HG03025 (cell line): ENCODE measurements around the gene COL18A1.
"Not testable (repeated sequence)": the region's sequence is repeated elsewhere in the genome, so short reads cannot be mapped to it uniquely, and the experiment has no call there.

Experiments used
- ATAC-seq: cut with Tn5 transposase; IDR thresholded peaks from one replicate; pipeline ENCODE4 v1.9.1; 2021; ENCODE audit warnings: mild to moderate bottlenecking, moderate library complexity; ENCODE audit not compliant: unreplicated experiment, low FRiP score

The COL18A1 gene

DNA sequence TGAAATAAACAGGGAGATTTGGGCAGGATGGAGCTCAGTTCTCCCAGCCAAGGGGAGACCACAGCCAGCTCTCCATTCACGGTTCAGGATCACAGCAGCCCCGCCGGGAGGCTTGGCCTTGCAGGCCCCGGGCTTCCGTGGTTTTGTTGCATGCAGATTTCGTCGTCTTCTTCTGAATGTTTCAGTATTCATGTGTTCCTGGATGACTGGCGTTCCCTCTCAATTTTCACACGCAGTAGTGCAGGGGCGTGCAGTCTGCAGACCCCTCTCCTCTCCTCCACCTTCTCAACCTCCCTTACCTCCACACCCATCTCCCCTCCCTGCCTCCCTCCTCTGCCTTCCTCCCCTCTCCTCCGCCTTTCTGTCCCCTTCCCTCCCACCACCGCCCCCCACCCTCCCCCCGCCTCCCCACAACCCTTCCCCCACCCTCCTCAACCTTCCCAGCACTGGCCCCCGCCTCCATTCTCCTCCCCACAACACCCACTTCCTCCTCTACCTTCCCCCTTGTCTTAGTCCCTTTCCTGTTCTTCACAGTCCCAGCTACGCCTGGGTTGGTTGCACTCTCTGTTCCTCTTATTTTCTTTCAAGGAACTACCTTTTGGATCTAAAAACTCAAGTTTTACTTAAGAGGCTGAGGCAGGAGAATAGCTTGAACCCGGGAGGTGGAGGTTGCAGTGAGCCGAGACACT, 145.7 kb downstream of the COL18A1 start:
- ATAC-seq, result no peak

DNA sequence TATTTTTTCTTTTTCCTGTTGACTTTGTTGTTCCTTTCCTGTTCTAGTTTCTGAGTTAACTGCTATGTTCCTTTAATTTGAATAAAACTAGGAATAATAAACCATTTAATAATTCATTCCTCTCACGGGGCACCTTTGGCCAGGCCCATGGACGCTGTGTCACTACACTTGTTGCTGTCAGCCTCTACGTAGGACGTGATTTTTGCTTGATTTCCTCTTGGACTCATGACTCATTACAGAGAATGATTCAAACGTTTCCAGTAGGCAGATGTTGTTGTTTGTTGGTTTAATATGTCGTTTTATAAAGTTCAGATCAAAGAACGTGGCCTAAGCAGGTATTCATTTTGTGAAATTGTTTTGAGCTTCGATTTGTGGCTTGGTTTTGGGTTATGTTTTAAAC, 146.4 kb downstream of the COL18A1 start:
- no peak for ATAC-seq

DNA sequence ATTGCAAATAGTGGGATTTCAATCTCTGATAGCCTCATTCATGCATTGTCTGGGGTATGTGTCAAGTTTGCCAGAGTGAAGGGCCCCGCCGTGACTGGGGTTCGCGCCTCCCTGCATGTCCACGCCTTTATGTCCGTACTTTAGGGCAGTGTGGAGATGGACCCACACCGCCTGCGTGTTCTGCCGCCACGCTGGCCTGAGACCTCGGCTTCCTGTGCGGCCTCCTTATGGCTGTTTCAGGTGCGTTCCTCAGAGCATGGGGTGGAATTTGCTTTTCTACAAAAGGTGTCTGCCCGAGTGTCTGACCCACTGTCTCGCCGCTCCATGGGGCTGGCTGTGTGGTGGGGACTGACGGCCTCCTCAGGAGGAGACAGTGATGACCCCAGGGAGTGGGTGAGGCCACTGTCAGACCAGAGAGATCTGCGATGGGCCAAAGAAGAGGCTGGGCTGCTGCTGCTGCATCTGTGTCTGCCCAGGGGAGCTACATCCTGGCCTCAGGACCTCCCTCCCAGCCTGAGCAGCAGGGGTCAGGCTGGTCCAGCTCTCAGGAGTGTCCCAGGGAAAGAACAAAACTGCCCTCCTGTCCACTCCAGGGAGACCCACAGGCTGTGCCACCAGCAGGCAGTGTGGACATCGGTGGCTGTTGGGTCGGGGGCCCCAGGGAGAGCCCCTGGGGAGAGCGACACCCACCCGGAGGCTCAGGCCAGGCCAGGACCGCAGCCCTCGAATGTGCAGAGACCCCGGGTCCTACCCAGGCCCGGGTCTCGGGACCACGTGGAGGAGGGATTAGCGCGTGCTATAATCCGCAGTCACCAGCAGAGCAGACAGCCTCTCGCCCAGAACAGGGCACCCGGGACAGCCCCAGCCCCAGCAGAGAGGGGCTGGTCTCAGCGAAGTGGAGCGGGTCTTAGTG, 147.1 kb downstream of the COL18A1 start:
- ATAC-seq, result no peak

DNA sequence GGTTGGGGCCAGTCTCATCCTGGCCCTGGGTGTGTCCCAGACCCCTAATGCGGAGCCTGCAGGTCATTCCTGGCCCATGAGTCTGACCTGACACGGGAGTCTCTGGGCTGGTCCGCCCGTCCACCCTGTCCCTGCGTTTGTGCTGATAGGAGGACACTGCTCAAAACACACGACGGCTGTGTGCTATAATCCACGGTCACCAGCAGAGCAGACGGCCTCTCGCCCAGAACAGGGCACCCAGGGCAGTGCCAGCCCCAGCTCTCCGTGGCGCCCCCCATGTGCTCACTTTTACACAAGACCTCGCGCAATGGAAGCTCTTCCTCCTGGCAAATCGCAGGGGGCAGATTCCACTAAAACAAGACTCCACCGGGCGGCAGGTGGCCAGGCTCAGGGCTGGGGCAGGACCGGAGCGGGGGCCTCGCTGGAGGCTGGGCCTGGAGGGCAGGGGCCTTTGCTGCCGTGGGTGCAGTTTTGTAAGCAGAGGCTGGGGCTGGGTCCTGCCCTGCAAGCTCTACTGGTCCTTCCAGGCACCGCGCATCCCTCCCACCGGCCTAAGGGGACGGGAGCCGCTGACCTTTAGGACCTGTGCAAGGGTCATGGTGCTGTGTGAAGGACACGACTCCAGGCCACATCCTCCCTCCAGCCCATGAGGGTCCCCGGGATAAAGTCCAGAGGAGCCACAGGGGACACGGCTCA, 147.9 kb downstream of the COL18A1 start:
- ATAC-seq, result no peak

DNA sequence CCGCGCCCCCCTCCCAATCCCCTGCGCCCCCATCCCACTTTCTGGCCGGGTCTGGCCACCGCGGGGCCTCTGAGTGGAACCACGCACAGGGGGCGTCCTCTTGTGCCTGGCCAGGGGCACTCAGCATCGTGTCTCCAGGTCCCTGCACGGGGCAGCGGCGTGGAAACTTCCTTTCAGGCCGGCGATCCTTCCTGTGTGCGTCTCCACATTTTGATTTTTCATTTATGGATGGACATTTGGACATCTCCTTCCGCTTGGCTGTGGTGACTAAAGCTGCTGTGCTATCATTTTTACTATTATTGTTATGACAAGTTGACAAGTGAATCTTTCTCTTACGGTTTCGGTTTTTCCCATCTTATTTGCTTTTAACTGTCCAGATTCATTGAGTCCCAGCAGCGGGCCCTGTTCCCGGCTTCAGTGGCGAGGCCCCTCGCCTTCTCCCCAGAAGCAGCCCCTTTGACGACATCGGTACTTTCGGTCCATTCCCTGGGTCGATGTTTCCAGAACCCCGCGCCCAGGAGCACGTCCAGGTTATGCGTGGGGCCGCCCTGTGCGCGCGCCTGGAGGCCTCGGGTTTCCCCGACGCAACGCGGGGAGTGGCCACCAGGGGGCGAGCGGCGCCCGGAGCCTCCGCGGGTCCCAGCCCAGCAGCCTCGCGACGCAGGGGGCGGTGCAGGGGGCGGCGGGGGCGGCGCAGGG, 149.7 kb downstream of the COL18A1 start:
- ATAC-seq, result no peak

DNA sequence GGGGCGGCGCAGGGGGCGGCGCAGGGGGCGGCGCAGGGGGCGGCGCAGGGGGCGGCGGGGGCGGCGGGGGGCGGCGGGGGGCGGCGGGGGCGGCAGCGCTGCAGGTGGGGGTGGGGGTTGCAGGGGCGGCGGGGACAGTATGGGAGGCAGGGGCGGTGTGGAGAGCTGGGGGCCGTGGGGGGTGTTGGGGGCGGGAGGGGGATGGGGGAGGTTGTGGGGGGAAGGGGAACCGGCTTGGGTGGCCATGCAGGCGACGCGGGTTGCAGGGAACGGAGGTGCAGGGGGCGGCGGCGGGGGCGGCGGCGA, 150.2 kb downstream of the COL18A1 start:
- ATAC-seq, result no peak

DNA sequence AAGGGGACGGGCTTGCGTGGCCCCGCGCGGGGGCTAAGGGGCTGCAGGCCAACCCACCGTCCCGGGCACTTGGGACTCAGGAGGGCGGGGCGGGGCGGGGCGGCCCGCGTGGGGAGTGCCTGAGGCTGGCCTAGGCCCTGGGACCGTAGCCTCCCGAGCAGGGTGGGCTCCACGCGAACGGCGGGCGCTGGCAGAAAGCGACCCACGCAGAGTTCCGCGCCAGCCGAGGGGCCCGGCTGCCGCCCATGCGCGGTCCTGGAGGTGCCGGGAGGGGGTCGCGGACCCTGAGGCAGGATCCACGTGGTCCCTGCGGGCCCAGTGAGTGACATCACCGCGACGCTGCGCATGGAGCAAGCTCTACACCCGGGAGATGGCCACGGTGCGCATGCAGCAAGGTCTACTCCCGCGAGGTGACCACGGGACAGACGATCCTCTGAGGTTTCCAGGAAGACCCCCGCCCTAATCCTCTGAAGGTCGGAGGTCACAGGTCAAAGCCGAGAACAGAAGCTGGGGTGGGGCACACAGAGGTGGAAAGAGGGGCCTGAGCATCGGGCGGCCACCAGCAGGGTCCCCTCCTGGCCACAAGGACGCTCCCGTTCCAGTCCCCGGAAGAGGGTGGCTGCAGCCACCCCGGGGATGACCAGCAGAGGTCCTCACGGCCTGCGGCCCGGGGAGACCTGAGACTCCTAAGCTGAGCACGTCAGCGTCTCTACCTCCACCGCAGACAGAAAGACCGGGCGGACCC, 150.8 kb downstream of the COL18A1 start:
- peak; percentile 45 for ATAC-seq

DNA sequence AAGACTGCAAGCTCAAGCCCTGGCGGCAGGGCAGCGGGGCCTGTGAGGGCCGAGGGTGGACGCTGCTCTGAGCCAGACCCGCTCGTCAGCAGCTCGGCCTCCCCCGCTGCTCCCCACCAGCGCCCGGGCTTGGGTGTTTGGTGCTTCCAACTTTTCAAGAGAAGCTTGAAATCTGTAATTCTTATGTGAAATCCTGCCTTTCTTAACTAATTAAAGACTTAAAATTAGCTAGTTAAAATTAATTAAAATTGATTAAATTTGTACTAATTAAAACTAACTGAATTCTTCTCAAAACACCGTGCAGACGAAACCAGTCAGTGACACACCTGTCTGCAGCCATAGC, 151.3 kb downstream of the COL18A1 start:
- ATAC-seq, result no peak

DNA sequence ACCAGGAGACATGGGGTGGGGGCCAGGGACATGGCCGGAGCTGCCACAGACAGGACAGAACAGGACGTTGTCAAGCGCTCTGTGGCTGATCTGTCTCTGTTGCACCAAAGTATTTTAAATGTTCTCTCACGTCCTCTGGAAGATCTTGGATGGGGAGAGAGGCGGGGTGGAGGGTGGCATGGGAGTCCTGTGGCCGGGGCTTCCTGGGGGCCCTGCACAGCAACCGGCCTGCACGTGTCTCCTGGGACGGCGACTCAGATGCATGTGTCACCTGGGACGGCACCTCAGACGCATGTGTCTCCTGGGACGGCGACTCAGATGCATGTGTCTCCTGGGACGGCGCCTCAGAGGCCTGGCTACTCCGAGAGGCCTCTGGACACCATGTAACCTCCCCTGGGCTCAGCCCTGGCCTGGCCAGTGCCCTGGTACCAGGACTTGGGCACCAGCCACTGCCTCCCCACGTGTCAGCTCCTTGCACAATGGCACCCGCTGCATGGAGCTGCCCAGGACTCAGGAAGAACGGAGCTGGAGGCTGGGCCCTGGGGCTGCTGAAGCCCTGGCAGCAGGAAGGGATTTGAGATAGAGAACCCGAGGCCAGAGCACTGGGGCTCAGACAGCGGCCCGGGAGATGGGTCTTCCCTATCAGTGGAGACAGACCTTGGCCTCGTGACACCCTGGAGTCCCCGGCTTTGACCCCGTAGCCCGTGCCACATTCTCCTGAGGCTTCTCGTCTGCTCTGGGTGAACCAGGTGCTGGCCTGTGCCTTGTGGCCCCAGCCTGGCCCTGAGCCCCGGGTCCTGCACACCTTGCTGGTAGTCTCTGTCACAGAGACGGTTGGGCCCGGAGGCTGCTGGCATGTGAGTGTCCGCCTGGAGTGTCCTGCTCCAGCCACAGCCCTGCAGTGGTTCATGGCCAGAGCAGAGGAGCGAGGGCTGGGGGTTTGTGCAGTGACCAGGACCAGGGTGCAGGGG, 152.0 kb downstream of the COL18A1 start:
- no peak for ATAC-seq

DNA sequence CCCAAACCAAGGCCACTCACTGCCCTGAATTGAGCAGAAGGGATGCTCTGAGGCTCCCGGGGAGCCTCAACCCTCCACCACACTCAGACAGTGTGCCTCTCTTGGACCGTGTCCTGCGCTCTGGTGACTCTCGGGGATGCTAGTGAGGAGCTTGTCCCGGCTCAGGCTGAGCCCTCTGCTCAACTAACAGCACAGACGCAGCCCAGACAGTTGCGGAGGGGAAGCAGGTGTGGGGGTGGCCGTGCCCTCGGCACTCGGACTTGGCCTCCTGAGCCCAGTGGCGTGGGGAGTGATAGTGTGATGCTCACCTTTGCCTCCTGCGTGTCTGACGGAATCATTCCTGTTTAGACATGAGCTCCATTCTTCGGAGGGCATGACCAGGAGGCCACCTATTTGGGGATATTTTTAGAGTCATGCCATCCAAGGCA, 152.7 kb downstream of the COL18A1 start:
- no peak for ATAC-seq

DNA sequence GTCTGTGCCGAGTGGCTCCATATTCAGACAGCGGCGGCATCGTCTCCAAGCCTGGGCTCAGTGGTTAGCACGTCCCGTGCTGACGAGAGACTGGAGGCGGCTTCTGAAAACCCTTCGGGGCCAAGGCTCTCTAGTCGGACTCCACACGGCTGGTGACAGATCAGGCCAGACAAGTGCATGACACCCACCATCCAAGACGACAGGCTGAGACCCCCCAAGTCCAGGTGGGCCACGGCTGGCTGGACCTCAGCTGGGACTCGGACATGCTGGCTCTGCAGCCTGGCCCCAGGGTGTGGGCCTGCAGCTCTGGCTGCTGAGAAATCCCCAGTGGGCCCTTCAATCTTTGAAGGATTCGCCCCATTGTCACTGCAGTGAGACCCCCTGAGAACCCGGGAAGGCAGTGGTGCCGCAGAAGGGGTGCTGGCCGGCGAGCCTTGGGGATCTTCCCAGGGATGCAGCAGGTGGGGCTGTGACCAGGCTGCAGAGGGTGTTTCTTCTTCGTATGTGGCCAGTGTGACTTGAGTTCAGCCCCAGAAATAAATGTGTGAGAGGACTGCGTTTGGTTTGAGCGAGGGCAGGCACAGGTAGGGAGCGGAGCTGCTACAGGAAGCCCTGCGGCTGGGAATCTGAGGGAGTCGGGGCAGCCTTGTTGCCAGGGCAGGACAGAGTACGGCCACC, 153.2 kb downstream of the COL18A1 start:
- ATAC-seq, result no peak

DNA sequence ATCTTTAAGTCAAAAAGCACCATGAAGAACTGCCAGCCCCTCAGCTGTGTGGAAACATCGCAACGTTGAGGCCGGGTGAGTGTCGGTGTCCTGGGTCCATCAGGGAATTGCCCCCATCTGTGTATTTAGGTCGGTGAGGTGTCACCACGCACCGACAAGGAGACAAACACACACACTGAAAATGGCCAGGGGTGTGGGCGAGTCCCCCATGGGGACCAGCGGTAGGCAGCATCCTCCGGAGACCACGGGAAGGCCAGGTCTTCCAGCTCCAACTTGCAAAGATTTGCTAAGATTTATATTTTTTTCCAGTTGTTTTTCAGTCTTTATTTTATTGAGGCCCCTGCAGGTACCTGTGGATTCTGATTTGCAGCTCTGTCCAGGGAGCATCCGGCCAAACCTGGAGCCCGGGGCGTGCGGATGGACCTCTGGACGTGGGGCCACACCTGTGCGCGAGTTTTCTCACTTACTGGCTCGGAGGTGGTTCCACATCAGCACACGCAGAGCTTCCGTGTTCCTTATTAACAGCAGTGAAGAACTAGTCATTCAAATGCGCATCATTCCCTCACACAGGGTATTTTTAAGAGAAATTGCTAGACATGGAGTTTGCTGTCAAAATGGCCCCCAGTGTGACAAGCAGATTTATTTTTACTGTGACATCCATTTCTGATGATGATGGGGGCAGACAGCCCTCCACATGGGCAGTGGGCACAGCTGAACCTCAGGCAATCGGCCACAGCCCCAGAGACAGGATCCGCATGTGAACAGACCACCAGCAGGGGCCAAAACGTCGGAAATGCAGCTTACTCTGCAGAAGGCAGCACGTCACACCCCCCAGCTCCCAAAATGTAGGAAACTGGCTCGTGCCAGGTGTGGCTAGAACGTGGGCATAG, 154.5 kb downstream of the COL18A1 start:
- ATAC-seq, result no peak

DNA sequence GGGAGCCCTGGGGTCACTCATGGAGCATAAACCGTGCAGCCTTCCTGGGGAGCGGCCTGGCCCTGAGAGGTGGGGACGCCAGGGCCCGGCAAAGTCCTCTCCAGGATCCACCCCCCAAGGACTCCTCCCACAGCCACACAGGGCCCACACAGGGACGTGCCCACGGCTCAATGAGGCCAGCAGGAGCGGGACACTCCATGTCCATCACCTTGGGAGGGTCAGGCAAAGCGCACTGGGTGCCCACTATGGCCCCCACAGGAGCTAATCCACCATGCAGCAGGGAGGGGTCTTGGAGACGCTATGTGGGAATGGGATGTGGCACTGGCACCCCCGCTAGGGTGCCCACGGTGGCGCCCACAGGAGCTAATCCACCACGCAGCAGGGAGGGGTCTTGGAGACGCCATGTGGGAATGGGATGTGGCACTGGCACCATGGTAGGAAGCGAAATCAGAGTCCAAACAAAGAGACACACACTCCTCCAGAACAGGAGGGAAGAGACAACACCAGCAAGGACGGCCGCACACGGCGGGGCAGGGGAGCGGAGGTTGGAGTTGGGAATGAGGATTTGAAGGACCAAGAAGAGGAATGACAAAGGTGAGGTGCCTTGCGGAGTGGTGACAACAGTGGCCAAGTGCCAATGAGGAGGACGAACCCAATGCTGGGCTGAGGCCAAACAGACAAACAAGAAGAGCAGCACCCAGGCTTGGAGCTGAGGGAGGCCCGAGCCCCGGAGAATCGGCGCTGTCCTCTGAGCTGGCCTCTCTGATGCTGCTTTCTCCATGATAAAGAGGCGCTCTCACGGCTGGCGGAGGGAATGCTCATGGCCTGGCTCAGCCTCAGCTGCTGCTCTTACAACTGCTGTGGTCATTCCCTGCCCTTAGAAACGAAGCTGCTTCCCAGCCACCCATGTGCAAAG, 155.4 kb downstream of the COL18A1 start:
- no peak for ATAC-seq

DNA sequence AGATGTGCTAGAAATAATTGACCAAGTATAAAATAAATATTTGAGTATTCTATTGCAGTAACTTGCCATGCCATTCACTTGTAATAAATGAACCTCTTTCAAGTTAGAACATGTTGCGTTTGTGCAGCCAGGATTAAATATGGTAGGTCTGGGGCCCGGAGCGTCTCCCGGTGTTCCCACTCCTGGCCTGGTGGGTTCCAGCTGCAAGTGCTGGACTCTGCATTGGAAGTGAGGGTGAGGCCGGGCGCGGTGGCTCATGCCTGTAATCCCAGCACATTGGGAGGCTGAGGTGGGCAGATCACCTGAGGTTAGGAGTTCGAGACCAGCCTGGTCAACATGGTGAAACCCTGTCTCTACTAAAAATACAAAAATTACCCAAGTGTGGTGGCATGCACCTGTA, 156.3 kb downstream of the COL18A1 start:
- ATAC-seq, result not testable (repeated sequence)

DNA sequence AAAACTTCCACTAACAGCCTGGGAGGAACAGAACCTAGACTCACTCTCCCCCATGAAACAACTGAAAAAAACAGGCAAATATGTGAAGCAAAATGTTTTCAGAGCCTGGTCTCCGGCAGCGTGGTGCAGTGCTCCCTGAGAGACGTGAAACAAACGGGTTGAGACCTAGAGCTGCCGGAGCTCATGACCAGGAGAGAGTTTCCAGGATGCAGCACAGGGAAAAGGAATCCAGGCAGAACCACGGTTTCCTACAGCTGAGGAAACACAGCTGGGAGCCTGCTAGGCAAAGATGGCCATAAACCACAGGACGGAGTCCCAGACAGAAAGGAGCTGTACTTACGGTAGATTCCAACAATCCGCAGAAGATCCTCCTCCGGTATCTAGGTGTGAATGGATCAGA, 157.4 kb downstream of the COL18A1 start:
- ATAC-seq, result no peak

DNA sequence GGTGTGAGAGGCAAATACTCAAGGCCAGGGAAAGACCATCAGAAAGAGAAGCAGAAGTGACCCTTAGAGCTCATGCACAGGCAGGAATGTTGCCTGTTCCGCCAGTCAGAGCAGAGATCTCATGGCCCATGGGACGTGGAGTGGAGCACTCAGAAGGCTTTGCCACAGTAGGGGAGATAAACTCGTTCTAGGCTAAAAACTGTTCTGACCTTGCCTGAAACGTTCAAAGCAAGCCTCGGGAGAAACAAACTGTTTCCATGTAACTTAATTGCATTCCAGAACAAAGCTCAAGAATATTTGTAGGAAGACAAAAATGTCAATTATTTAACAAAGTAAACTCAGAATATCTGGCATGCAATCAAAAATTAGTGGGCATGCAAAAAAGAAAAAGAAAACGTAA, 158.0 kb downstream of the COL18A1 start:
- ATAC-seq, result no peak
